Purkinje cell (primary cell): ENCODE measurements around the gene ENTPD8. TPM values are rescaled to one million over a fixed set of nuclear protein-coding genes. Genes with fewer than 3 reads are reported as not detected.

ENCODE experiments used
- polyA plus RNA-seq: library from polyadenylated mRNA; unstranded; fragments of >200 nt; fragmentation: Nextera tagmentation; gene quantifications from 2 replicates; pipeline ENCODE4 v1.2.1, GENCODE V29; 2014

The ENTPD8 gene
- not detected in 2 replicates for polyA plus RNA-seq

GRCh38 chr9:137441289-137441934, at the start of gene ENTPD8:
Gene ENTPD8, minus strand, starts transcription at chr9:137441357. Its CDS starts 3,072 bp downstream, at chr9:137438285.

GRCh38 chr9:137459152-137459600, 18.0 kb upstream of the ENTPD8 start, which contains the start of gene NSMF:
Gene NSMF, minus strand, starts transcription at chr9:137459334. Its CDS starts 232 bp downstream, at chr9:137459102.

GRCh38 chr9:137422604-137423513, 18.3 kb downstream of the ENTPD8 start, which contains the start of the genes EXD3 and NOXA1:
Gene EXD3, minus strand, starts transcription at chr9:137423162. Its CDS starts 27,805 bp downstream, at chr9:137395357.
Gene NOXA1, plus strand, starts transcription at chr9:137423393. Its CDS starts 137 bp downstream, at chr9:137423530.

Other genes with a start within 250 kb of the ENTPD8 start
- gene TPRN, start 240.6 kb downstream of the ENTPD8 start, polyA plus RNA-seq, result 0.44 and 0.99 TPM in 2 replicates
- gene TMEM203, start 235.7 kb downstream of the ENTPD8 start, polyA plus RNA-seq, result 21.0 and 30.3 TPM in 2 replicates
- gene NDOR1, start 235.7 kb downstream of the ENTPD8 start, polyA plus RNA-seq, result 0.10 and 0.11 TPM in 2 replicates
- gene RNF208, start 219.1 kb downstream of the ENTPD8 start, polyA plus RNA-seq, result 2.6 and 5.0 TPM in 2 replicates
- gene CYSRT1, start 216.2 kb downstream of the ENTPD8 start, polyA plus RNA-seq, result 0.26 TPM in 1 of 2 replicates, not detected in the other
- not detected in 2 replicates for gene RNF224, start 213.9 kb downstream of the ENTPD8 start, polyA plus RNA-seq
- gene SLC34A3, start 210.5 kb downstream of the ENTPD8 start, polyA plus RNA-seq, result not detected in 2 replicates
- 94.6 and 103 TPM in 2 replicates for gene TUBB4B, start 200.1 kb downstream of the ENTPD8 start, polyA plus RNA-seq
- not detected in 2 replicates for gene STPG3, start 190.1 kb downstream of the ENTPD8 start, polyA plus RNA-seq
- 0.38 and 1.0 TPM in 2 replicates for gene NELFB, start 186.0 kb downstream of the ENTPD8 start, polyA plus RNA-seq
- not detected in 2 replicates for gene TOR4A, start 163.6 kb downstream of the ENTPD8 start, polyA plus RNA-seq
- not detected in 2 replicates for gene NRARP, start 139.1 kb downstream of the ENTPD8 start, polyA plus RNA-seq
- gene EXD3, start 18.2 kb downstream of the ENTPD8 start, polyA plus RNA-seq, result 1.2 TPM in 1 of 2 replicates, not detected in the other
- gene NOXA1, start 18.0 kb downstream of the ENTPD8 start, polyA plus RNA-seq, result not detected in 2 replicates
- gene NSMF, start 18.0 kb upstream of the ENTPD8 start, polyA plus RNA-seq, result 0.07 and 0.43 TPM in 2 replicates
- 1.1 TPM in 1 of 2 replicates, not detected in the other for gene PNPLA7, start 109.0 kb upstream of the ENTPD8 start, polyA plus RNA-seq
- gene MRPL41, start 110.5 kb upstream of the ENTPD8 start, polyA plus RNA-seq, result 9.4 and 28.4 TPM in 2 replicates
- 2.9 and 3.4 TPM in 2 replicates for gene DPH7, start 137.6 kb upstream of the ENTPD8 start, polyA plus RNA-seq
- gene ZMYND19, start 149.2 kb upstream of the ENTPD8 start, polyA plus RNA-seq, result 5.3 and 7.3 TPM in 2 replicates
- gene ARRDC1, start 164.3 kb upstream of the ENTPD8 start, polyA plus RNA-seq, result 2.4 TPM in 1 of 2 replicates, not detected in the other
- 6.5 and 11.2 TPM in 2 replicates for gene EHMT1, start 177.6 kb upstream of the ENTPD8 start, polyA plus RNA-seq